Myocyte (in vitro differentiated cells): ENCODE results near the gene UPP2. TPM values are rescaled to one million over a fixed set of nuclear protein-coding genes. Genes with fewer than 3 reads are reported as not detected.

Source experiments
- DNase-seq: peaks from one replicate; pipeline ENCODE4 v3.0.0-alpha.2; 2012; ENCODE audit warnings: low read depth
- total RNA-seq: library from RNA; depleted of rRNA; stranded (reverse); fragments of >200 nt; gene quantifications from 2 replicates; pipeline ENCODE4 v1.2.3, GENCODE V29; 2014

The UPP2 gene
- total RNA-seq, 1 donor from 2014 or later: not detected

DNA sequence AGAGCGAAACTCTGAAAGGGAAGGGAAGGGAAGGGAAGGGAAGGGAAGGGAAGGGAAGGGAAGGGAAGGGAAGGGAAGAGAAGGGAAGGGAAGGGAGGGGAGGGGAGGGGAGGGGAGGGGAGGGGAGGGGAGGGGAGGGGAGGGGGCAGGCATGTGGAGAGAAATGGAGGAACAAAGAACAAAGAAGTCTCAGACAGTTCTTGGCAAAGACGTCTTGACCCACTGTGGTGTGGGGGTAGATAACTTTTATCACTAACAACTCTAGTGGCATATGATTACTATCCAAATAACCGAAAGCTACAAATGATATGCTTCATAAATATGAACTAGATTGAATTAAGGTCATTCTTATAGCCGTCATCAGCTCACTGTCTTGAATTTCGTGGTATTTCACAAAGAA lies 3.2 kb downstream of the UPP2 start:
- no peak for DNase-seq

DNA sequence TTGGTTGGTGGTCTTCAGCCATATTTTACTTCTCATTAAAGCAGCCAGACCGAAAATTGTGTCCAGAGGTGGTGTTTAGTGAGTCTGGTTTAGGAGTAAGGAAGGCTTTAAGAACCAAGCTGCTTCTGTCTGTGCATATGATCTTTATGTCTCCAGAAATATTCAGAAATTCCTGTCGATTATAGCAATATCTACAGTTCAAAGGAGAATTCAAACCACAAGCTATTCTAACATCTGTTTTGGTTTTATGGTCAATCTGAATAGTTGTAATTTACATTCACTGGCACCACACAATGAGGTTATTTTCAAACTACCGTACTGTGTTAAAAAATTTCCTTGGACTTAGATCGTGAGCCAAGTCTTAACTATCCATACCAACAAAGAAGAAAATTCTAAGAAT lies 11.3 kb downstream of the UPP2 start:
- DNase-seq: no peak

- no peak for DNase-seq
Observed at GRCh38 chr2:158113741-158114295, 12.1 kb downstream of the UPP2 start.

GRCh38 chr2:158114516-158114915 lies 12.8 kb downstream of the UPP2 start:
- no peak for DNase-seq

GRCh38 chr2:158115202-158115767 lies 13.6 kb downstream of the UPP2 start:
- DNase-seq: no peak

DNA sequence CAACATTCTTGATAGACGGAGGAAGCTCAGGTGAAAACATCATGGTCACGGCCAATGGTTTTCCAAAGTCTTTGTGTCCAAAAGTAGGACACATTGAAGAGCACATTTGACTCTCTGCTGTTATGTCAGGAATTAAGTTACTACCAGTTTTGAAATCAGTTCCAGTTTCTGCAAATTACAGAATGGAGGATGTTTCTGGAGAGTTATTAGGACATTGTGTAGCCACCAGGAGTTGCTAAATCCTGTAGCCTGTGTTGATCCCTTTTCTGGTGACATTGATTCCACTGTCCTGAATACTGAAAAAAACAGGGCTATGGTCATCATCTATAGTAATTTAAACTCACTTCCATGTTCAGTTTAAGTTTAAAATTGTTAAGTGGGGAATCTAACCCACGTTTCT lies 15.3 kb downstream of the UPP2 start:
- DNase-seq: no peak

GRCh38 chr2:158120102-158120501 lies 18.4 kb downstream of the UPP2 start:
- no peak for DNase-seq

DNA sequence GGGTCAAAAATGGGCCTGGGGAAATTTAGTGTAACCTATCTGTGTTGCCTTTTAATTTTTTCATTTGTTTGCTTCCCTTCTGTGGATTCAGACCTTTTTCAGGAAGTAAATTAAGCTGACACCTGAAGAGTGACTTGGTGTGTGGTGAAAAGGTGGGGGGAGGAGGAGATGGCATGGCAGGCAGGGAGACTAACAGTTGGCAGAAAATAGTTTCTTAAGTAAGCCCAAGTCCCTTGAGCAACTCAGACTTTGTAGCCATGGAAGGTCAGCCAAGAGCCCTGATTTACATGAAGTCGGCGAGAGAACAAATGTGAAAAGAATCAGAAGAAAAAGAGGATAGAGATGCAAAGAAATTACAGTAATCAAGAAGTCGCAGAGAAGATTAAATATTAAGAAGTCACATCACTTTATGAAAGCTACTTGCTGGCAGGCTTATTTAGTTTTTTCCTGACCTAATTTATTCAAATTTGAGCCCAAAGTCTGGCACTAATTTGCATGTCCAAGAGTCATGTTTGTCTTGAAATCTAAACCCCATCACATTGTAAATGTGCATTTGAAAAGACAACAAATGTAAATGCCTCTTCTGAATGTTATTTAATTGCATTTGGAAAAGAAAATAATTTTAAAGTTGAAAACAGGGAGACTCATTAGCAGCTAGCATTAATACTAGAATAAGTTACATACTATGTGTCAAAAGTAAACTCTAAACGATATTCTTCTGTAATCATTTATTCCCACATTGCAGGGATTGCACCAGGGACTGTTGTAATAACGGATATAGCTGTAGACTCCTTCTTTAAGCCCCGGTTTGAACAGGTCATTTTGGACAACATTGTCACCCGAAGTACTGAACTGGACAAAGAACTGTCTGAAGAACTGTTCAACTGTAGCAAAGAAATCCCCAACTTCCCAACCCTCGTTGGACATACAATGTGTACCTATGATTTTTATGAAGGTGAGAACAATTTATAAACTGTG lies 19.3 kb downstream of the UPP2 start:
- no peak for DNase-seq

DNA sequence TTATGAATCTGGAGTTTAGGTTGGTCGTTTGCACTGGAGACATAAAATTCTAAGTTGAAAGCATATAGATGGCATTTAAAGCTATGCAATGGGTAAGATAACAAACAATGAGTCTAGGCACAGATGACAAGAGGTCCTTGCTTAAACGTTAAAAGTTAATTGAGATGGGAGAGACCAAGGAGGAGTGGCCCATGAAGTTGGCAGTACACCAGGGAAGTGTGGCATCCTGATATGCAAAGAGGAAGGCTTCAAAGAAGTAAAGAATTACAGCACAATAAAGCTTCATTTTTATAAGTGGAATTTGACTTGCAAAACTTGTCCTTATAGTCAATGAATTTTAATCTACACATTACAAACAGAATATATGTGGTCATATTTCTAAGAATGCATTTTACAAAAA lies 23.2 kb downstream of the UPP2 start:
- no peak for DNase-seq

- no peak for DNase-seq
Observed at GRCh38 chr2:158125756-158126498, 24.3 kb downstream of the UPP2 start.

- DNase-seq: no peak
Observed at GRCh38 chr2:158127380-158127804, 25.7 kb downstream of the UPP2 start.

GRCh38 chr2:158128168-158128973 lies 26.7 kb downstream of the UPP2 start:
- DNase-seq: no peak

GRCh38 chr2:158129037-158129436 lies 27.4 kb downstream of the UPP2 start:
- DNase-seq: no peak

- DNase-seq: no peak
Observed at GRCh38 chr2:158130832-158131473, 29.3 kb downstream of the UPP2 start.

GRCh38 chr2:158131483-158131912 lies 29.8 kb downstream of the UPP2 start:
- no peak for DNase-seq

DNA sequence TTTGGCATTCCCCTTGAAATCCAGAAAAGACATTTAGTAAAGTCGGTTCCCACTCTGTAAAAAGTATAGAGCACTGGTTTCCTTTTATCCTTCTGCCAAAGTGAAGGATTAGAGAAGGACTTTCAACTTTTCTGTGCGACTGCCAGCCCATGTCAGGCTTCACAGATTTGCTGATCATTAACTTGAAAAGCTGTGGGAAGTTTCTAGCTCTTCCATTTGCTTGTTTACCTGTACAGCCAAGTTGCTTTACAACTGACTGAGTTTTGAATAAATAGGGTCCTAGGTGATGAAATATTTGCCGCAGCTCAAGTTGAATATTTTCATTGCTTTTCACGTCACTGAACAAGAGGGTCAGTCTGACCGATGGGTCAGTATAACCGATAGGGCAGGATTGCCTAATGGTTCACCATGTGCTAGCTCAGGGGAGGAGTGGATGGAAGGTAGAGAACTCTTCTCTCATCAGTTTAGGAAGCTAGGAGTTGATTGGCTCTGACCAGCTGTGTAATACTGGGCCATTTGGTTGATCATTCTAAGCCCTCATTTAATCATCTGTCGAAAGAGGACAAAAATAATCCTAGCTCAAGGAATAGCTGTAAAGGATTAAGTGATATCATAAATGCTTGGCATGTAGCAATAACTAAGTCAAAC lies 30.4 kb downstream of the UPP2 start:
- DNase-seq: no peak

DNA sequence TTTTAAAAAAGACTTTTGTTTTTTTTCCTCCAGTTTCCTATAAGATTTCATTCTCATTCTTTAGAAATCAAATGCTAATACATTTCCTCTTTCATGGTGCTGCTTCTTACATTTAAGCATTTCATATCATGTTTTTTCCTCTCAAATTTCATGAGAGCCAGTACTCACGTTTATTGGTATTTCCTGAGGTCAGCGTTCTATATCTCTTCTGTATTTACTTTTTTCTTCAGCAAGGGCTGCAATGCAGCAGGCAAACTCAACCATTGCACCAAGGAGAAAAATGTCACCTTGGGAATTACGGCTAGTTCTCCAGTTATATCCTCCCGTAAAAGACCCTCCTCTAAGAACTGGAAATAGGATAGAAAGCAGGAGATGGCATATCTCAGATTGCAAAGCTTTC lies 32.4 kb downstream of the UPP2 start:
- DNase-seq: no peak

DNA sequence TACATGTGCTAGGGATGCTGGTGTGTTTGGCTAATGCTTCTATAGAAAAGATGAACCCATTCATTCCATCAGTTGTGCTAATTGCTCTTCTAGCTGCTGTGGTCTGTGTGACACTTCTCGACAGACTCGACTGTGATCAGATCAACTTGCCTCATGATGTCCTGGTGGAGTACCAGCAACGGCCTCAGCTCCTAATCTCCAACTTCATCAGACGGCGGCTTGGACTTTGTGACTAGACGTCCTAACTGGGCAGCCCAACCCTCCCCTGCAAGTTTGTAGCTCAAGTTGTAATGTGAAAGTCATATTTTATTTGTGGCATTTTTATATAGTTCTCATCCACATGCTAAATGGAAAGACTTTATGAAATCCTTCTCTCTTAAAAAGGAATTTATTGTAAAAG lies 33.0 kb downstream of the UPP2 start:
- DNase-seq: no peak

- DNase-seq: no peak
Observed at GRCh38 chr2:158135096-158135495, 33.4 kb downstream of the UPP2 start.

DNA sequence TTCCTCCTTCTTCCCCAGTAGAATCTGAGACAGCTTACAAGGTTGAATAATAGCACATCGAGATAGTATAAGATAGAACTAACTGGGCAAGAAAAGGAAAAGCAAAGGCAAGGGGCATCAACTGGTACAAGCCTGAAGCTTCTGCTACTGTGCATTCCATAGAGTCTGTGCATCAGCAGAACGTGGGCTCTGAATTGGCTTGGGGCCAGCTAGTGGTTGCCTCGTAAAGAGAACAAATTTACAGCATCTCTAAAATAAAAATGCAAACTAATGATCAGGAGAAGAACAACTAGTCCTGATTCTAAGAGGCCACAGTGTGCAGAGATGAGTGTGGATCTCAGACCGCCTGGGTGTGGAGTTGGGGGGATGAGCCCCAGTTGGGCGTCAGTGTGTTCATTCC lies 36.6 kb downstream of the UPP2 start:
- DNase-seq: no peak
